ENCODE data around the gene NEU2. TPM values are rescaled to one million over a fixed set of nuclear protein-coding genes. Genes with fewer than 3 reads are reported as not detected.
A peak's percentile ranks its signal among the peaks of the same experiment; 100 is the strongest.

The NEU2 gene
- total RNA-seq, 1 experiment from 2014 or later: not detected

GRCh38 chr2:233053928-233054784, 21.7 kb downstream of the NEU2 start:
- no peak overlapping the region for H2AFZ ChIP-seq
- TF ChIP-seq CTCF (conservative IDR thresholded peaks at IDR 0.05) (peak; percentile 97), EZH2 (IDR thresholded peaks at IDR 0.05; ENCODE audit: low read depth) (no peak)
- DNase-seq: peak in 1 of 2 experiments; percentile 64
- H3K36me3 ChIP-seq (ENCODE audit: low read depth): no peaks in the 10 kb centered on the region
- no peaks in the 10 kb centered on the region for H3K9me3 ChIP-seq (ENCODE audit: insufficient read depth, low read depth)
- intact Hi-C loops (cut with micrococcal nuclease; ENCODE audit: unreplicated experiment): loop anchor here (1.0 to 10.0 kb wide), 3 partner anchors 158 to 198 kb away; no protein-coding TSS in a partner anchor
- H3K4me2 ChIP-seq: no peak overlapping the region
- no TSS peak for BruUV-seq (replicated peaks)
- no peaks in the 10 kb centered on the region for H4K20me1 ChIP-seq (ENCODE audit: insufficient read depth)
- ChIA-PET POLR2A (ENCODE audit: unreplicated experiment) (no interaction called here), CTCF (interaction anchor here (0.6 to 2.0 kb wide), 9 partner anchors 22 to 363 kb away, joined by 3 to 21 read pairs (median 3); partner anchors contain the start of gene NEU2)
- no peaks in the 10 kb centered on the region for H3K79me2 ChIP-seq (ENCODE audit: low read depth)
- H3K4me1 ChIP-seq (replicated peaks; ENCODE audit: insufficient read depth): peaks cover 32% of the 10 kb centered on the region
- peaks cover 17% of the 10 kb centered on the region for H3F3A ChIP-seq (ENCODE audit: insufficient read depth, low read depth)
- H3K27ac ChIP-seq: no peak overlapping the region
- H3K9me2 ChIP-seq (ENCODE audit: insufficient read depth): no peaks in the 10 kb centered on the region
- H3K4me3 ChIP-seq: no peak overlapping the region
- no peaks in the 10 kb centered on the region for H3K27me3 ChIP-seq (ENCODE audit: insufficient read depth, low read depth)

GRCh38 chr2:233055362-233055761, 22.9 kb downstream of the NEU2 start:
- H3K36me3 ChIP-seq (ENCODE audit: low read depth): no peaks in the 10 kb centered on the region
- TF ChIP-seq EZH2 (IDR thresholded peaks at IDR 0.05; ENCODE audit: low read depth) (no peak), CTCF (conservative IDR thresholded peaks at IDR 0.05) (no peak)
- CTCF ChIA-PET: interaction anchor here (2.0 kb wide), 1 partner anchor 199 kb away, joined by 7 read pairs; no protein-coding TSS in a partner anchor
- no peak overlapping the region for H3K4me2 ChIP-seq
- no peaks in the 10 kb centered on the region for H3K79me2 ChIP-seq (ENCODE audit: low read depth)
- H2AFZ ChIP-seq: no peak overlapping the region
- POLR2A ChIA-PET (ENCODE audit: unreplicated experiment): no interaction called here
- no peak overlapping the region for H3K4me3 ChIP-seq
- no peaks in the 10 kb centered on the region for H4K20me1 ChIP-seq (ENCODE audit: insufficient read depth)
- DNase-seq: no peak
- peaks cover 5% of the 10 kb centered on the region; the same call in 1 of the 2 replicates for H3F3A ChIP-seq (ENCODE audit: insufficient read depth, low read depth)
- no peaks in the 10 kb centered on the region for H3K27me3 ChIP-seq (ENCODE audit: insufficient read depth, low read depth)
- H3K9me2 ChIP-seq (ENCODE audit: insufficient read depth): no peaks in the 10 kb centered on the region
- H3K9me3 ChIP-seq (ENCODE audit: insufficient read depth, low read depth): no peaks in the 10 kb centered on the region
- no TSS peak for BruUV-seq (replicated peaks)
- H3K27ac ChIP-seq: no peak overlapping the region
- intact Hi-C loops (cut with micrococcal nuclease; ENCODE audit: unreplicated experiment): loop anchor here (10.0 kb wide), 1 partner anchor 171 kb away; no protein-coding TSS in a partner anchor
- peaks cover 20% of the 10 kb centered on the region for H3K4me1 ChIP-seq (replicated peaks; ENCODE audit: insufficient read depth)

DNA sequence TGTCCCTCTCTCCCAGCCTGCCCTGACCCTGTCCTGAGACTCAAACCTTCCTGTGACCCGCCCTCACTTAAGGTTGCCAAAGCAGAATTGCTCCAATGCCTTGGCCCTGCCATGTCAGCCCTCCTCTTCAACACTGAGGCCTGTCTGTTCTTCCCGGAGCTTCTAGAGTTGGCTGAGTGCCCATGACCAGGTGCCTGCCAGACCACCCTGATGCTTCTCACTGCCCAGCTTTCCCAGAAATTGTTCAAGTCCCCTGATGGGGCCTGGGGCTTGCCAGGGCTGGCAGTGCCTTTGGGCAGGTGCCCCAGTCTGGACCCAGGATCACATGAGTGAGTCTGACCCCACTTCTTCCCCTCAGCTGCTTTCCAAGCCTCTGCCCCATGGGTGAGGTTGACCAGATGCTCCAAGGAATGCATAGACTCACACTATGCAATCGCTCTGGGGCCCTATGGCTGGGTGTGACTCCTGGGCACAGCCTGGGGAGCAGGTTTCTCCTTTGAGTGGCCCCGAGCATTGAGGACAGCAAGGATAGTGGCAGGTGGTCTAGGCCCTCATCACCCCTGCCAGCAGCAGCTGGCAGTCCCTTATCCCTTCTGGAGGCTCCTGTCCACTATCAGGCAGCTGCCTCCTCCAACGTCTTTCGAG, 24.6 kb downstream of the NEU2 start:
- BruUV-seq (replicated peaks): no TSS peak

More for the DNA sequence above, 24.6 kb downstream of the NEU2 start:
- H3K4me3 ChIP-seq: no peak overlapping the region
- no peaks in the 10 kb centered on the region for H3K9me2 ChIP-seq (ENCODE audit: insufficient read depth)
- DNase-seq: no peak
- intact Hi-C loops (cut with micrococcal nuclease; ENCODE audit: unreplicated experiment): loop anchor here (10.0 kb wide), 1 partner anchor 172 kb away; no protein-coding TSS in a partner anchor
- TF ChIP-seq EZH2 (IDR thresholded peaks at IDR 0.05; ENCODE audit: low read depth): no peak
- TF ChIP-seq CTCF (conservative IDR thresholded peaks at IDR 0.05): no peak
- no peaks in the 10 kb centered on the region for H3K27me3 ChIP-seq (ENCODE audit: insufficient read depth, low read depth)
- no peak overlapping the region for H3K27ac ChIP-seq
- no peaks in the 10 kb centered on the region for H3K9me3 ChIP-seq (ENCODE audit: insufficient read depth, low read depth)
- POLR2A ChIA-PET (ENCODE audit: unreplicated experiment): no interaction called here
- CTCF ChIA-PET: no interaction called here
- no peaks in the 10 kb centered on the region for H3K36me3 ChIP-seq (ENCODE audit: low read depth)
- H3K79me2 ChIP-seq (ENCODE audit: low read depth): no peaks in the 10 kb centered on the region
- H2AFZ ChIP-seq: no peak overlapping the region
- no peaks in the 10 kb centered on the region for H4K20me1 ChIP-seq (ENCODE audit: insufficient read depth)
- no peak overlapping the region for H3K4me2 ChIP-seq
- H3F3A ChIP-seq (ENCODE audit: insufficient read depth, low read depth): 0 out of 2 replicates have a peak, but pooled peaks cover 4% of the 10 kb centered on the region
- H3K4me1 ChIP-seq (replicated peaks; ENCODE audit: insufficient read depth): peaks cover 3% of the 10 kb centered on the region
